ENCODE data around the gene APCDD1L. TPM values are rescaled to one million over a fixed set of nuclear protein-coding genes. Genes with fewer than 3 reads are reported as not detected.

The APCDD1L gene
- total and polyA plus RNA-seq, 4 donors: 0.11 to 0.32 (median 0.20) TPM; not detected in 1

DNA sequence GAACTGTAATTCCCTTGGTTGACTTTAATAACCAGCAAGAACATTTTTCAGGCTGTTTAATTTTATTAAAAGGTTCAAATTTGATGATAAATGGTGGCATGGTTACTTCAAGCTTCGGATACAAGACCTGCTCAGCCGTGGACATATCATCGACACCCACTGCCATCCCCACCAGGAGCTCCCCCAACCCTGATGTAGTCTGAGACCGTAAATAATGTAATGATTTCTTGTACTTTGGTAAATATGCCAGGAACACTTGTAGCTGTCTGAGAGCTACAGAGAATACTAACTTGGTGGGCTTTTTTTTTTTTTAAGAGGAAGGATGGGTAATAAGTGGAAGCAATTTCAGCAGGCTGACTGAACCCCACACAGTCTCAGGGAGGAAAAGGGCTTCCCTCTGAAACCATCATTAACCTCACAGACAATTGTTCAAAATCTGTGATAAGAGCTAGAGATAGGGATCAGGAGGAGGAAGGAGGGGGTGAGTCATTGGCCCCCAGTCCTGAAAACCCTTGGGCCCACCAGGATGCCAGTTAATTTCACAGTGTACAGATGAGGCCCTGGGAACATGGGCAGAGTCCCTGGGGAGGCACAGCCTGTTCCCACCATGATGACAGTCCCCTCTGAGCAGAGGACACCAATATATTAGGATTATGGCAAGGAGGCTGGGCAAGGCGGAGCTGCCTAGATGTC is 56.0 kb downstream of the APCDD1L start:
- peak in 1 of 6 donors; percentile 37 for DNase-seq (ENCODE audit: low read depth in 4 of 6, low spot score in 6 of 6)
- H3K27me3 ChIP-seq (ENCODE audit: control insufficient read depth, insufficient read depth, low read length): no peaks in the 10 kb centered on the region
- H3K9me3 ChIP-seq (ENCODE audit: control insufficient read depth, insufficient read depth, low read length): no peaks in the 10 kb centered on the region
- no peak overlapping the region for H3K4me3 ChIP-seq (ENCODE audit: low read depth, low read length)
- peaks cover 9% of the 10 kb centered on the region for H3K4me1 ChIP-seq (ENCODE audit: control insufficient read depth, insufficient read depth, low read length)
- H3K36me3 ChIP-seq (ENCODE audit: control insufficient read depth, insufficient read depth, low read length): peaks cover 6% of the 10 kb centered on the region
- no peak overlapping the region for H3K27ac ChIP-seq (ENCODE audit: low read depth, low read length)
- 86% methylated on average over 1 of the region's 5 CpGs for WGBS (ENCODE audit: insufficient coverage)

DNA sequence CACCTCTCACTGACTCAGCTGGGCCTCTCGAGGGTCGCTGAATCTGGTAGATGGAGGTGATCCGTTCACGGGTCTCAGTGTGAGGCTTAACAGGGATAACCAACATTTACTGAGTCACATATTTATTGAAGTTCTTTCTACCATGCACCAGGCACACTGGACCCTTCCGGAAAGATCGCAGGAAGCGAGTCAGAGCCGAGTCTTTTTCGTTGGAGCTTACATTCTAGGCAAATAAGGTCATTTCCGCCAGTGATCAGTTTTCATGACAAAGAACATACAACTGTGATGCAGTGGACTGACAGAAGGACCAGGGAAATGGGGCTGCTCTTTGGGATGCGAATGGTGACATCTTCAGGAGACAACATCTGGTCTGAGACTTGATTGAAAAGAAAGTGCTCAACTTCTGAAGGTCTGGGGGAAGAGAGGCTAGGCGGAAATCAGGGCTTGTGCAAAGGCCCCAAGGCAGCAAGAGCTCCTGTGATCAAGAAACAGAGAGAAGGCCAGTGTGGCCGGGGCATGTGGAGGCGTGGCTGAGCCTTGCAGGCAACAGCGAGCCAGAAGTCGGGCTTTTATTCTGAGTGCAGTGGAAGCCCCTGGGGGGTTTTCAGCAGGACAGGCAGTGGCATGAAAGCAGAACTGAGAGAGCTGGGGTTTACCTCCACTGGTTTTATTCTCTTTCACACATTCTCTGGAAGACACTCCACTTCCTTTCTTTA is 56.7 kb downstream of the APCDD1L start:
- WGBS (ENCODE audit: insufficient coverage): 76% methylated on average over 12 of the region's 16 CpGs
- Histone ChIP-seq H3K9me3 (ENCODE audit: control insufficient read depth, insufficient read depth, low read length) (no peaks in the 10 kb centered on the region), H3K27ac (ENCODE audit: low read depth, low read length) (no peak overlapping the region), H3K4me3 (ENCODE audit: low read depth, low read length) (no peak overlapping the region), H3K27me3 (ENCODE audit: control insufficient read depth, insufficient read depth, low read length) (no peaks in the 10 kb centered on the region), H3K36me3 (ENCODE audit: control insufficient read depth, insufficient read depth, low read length) (peaks cover 6% of the 10 kb centered on the region), H3K4me1 (ENCODE audit: control insufficient read depth, insufficient read depth, low read length) (peaks cover 9% of the 10 kb centered on the region)
- DNase-seq (ENCODE audit: low read depth in 4 of 6, low spot score in 6 of 6): no peak

DNA sequence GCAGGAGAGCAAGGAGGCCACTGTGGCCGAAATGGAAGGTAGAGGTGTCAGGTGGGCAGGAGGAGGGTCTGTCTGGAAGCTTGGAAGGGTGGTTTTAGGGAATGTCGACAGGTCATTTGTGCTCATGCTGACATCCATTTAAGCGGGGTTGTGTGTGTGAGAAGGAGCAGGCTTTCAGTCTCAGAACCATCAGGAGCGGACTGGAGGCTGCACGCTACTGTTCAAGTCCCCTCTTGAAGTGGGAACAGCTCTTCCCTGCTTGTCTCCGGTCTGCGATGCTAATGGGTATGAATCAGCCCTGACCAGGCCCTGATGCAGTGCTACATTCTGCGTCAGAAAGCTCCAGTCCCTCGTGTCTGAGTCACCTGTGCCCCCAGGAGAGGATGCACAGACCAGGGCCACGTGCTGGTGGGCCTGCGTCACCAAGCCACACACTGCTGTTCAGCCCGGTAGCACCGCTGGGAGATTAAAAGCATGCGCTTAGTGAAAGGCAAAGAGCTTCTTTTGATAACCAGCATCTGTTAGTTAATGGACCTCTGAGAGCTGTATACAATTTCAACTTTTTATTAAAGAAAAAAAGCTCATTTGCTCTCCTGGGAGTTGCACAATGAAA is 58.0 kb downstream of the APCDD1L start:
- Histone ChIP-seq H3K27ac (ENCODE audit: low read depth, low read length) (no peak overlapping the region), H3K4me1 (ENCODE audit: control insufficient read depth, insufficient read depth, low read length) (peaks cover 9% of the 10 kb centered on the region), H3K36me3 (ENCODE audit: control insufficient read depth, insufficient read depth, low read length) (peaks cover 6% of the 10 kb centered on the region), H3K4me3 (ENCODE audit: low read depth, low read length) (no peak overlapping the region), H3K27me3 (ENCODE audit: control insufficient read depth, insufficient read depth, low read length) (no peaks in the 10 kb centered on the region), H3K9me3 (ENCODE audit: control insufficient read depth, insufficient read depth, low read length) (no peaks in the 10 kb centered on the region)
- peak in 1 of 6 donors; percentile 76 for DNase-seq (ENCODE audit: low read depth in 4 of 6, low spot score in 6 of 6)
- 75% methylated on average over 13 of the region's 14 CpGs for WGBS (ENCODE audit: insufficient coverage)

DNA sequence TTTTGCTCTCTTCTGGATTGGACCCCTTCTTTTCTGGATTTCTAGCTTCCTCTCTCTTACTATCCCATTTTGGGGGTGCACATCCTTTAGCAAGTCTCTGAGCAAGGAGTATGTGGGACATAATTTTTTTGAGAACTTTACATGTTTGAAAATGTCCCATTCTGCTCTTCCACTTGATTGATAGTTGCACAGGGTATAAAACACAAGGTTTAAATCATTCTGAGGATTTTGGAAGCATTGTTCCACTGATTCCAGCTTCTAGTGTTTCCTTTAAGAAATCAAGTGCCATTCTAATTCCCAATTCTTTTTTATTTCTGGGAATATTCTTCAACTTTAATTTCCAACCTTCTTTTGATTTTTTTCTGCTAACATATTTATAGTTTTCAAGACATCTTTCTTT is 60.7 kb downstream of the APCDD1L start:
- Histone ChIP-seq H3K4me3 (ENCODE audit: low read depth, low read length) (no peak overlapping the region), H3K36me3 (ENCODE audit: control insufficient read depth, insufficient read depth, low read length) (no peaks in the 10 kb centered on the region), H3K27ac (ENCODE audit: low read depth, low read length) (no peak overlapping the region), H3K9me3 (ENCODE audit: control insufficient read depth, insufficient read depth, low read length) (no peaks in the 10 kb centered on the region), H3K27me3 (ENCODE audit: control insufficient read depth, insufficient read depth, low read length) (no peaks in the 10 kb centered on the region), H3K4me1 (ENCODE audit: control insufficient read depth, insufficient read depth, low read length) (peaks cover 4% of the 10 kb centered on the region)
- DNase-seq (ENCODE audit: low read depth in 4 of 6, low spot score in 6 of 6): no peak

DNA sequence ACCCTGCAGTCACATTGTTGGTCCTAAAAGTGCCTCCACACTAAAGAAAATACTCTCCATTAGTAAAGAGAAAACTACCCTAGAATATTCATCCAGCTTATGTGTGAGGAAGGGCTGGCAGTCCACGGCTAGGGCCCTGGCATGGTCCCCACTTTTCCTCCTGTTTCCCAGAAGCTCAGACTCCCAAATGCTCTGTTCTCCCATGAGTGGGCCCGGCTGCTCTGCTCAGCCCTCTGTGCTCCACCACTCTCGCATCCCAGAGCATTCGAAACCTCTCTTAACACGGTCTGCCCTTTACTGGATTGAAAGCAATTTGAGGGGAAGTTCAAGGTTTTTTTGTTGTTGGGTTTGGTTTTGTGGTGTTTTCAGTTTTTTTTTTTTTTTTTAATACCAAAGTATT is 61.8 kb downstream of the APCDD1L start:
- Histone ChIP-seq H3K27ac (ENCODE audit: low read depth, low read length) (no peak overlapping the region), H3K9me3 (ENCODE audit: control insufficient read depth, insufficient read depth, low read length) (no peaks in the 10 kb centered on the region), H3K36me3 (ENCODE audit: control insufficient read depth, insufficient read depth, low read length) (no peaks in the 10 kb centered on the region), H3K4me1 (ENCODE audit: control insufficient read depth, insufficient read depth, low read length) (peaks cover 4% of the 10 kb centered on the region), H3K4me3 (ENCODE audit: low read depth, low read length) (no peak overlapping the region), H3K27me3 (ENCODE audit: control insufficient read depth, insufficient read depth, low read length) (no peaks in the 10 kb centered on the region)
- no CpG with 5 or more reads among the region's 5 CpGs for WGBS (ENCODE audit: insufficient coverage)
- no peak for DNase-seq (ENCODE audit: low read depth in 4 of 6, low spot score in 6 of 6)

DNA sequence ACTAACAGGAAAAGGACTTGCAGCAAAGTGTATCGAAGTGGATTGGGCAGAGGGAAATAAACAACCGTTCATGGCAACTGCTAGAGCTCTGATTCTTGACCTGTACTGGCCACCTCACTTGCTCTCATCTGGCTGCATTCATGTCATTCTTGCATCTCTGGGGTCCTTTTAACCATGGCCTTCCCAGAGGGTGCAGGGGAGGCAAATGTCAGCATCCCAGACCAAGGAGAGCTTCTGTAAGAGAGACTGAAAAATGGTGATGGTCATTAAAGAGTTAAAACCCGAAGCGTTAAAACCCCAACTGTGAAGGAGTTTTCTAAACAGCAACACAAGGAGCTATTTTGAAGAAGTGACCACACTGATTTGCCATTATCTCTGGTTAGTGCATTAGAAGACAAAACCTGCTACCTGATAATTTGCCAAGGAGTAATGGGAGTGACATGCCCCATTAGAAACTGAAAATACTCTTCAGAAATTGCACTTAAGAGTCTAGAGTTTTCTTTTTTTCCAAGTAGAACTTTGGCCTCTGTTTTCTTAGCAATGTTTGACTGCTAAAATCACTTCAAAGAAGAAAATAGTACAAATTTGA is 62.4 kb downstream of the APCDD1L start:
- 12% methylated on average over 4 of the region's 4 CpGs for WGBS (ENCODE audit: insufficient coverage)
- H3K27ac ChIP-seq (ENCODE audit: low read depth, low read length): no peak overlapping the region
- no peaks in the 10 kb centered on the region for H3K9me3 ChIP-seq (ENCODE audit: control insufficient read depth, insufficient read depth, low read length)
- no peaks in the 10 kb centered on the region for H3K36me3 ChIP-seq (ENCODE audit: control insufficient read depth, insufficient read depth, low read length)
- DNase-seq (ENCODE audit: low read depth in 4 of 6, low spot score in 6 of 6): no peak
- peaks cover 4% of the 10 kb centered on the region for H3K4me1 ChIP-seq (ENCODE audit: control insufficient read depth, insufficient read depth, low read length)
- H3K4me3 ChIP-seq (ENCODE audit: low read depth, low read length): no peak overlapping the region
- no peaks in the 10 kb centered on the region for H3K27me3 ChIP-seq (ENCODE audit: control insufficient read depth, insufficient read depth, low read length)

DNA sequence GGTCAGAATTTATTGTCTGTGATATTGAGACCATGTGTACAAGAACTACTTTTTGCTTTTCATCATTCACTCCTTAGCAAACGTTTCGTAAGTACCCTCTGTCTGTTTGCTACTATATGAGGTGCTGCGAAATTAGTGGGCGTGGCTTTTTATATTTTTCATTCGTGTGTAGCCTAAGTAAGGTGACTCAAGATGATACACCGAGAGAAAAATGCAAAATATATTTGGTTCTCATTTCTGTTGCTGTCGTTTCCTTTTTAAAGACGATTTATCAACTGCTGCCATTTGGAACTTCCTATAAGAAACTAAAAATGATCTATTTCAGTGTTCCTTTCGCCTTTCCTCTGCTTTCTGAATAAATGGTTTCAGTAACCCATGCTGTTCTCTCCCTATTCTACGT is 64.9 kb downstream of the APCDD1L start:
- DNase-seq (ENCODE audit: low read depth in 4 of 6, low spot score in 6 of 6): no peak
- H3K27ac ChIP-seq (ENCODE audit: low read depth, low read length): no peak overlapping the region
- no peaks in the 10 kb centered on the region for H3K27me3 ChIP-seq (ENCODE audit: control insufficient read depth, insufficient read depth, low read length)
- peaks cover 4% of the 10 kb centered on the region for H3K36me3 ChIP-seq (ENCODE audit: control insufficient read depth, insufficient read depth, low read length)
- H3K9me3 ChIP-seq (ENCODE audit: control insufficient read depth, insufficient read depth, low read length): no peaks in the 10 kb centered on the region
- no peak overlapping the region for H3K4me3 ChIP-seq (ENCODE audit: low read depth, low read length)
- WGBS (ENCODE audit: insufficient coverage): 92% methylated on average over 4 of the region's 10 CpGs
- peaks cover 4% of the 10 kb centered on the region for H3K4me1 ChIP-seq (ENCODE audit: control insufficient read depth, insufficient read depth, low read length)

DNA sequence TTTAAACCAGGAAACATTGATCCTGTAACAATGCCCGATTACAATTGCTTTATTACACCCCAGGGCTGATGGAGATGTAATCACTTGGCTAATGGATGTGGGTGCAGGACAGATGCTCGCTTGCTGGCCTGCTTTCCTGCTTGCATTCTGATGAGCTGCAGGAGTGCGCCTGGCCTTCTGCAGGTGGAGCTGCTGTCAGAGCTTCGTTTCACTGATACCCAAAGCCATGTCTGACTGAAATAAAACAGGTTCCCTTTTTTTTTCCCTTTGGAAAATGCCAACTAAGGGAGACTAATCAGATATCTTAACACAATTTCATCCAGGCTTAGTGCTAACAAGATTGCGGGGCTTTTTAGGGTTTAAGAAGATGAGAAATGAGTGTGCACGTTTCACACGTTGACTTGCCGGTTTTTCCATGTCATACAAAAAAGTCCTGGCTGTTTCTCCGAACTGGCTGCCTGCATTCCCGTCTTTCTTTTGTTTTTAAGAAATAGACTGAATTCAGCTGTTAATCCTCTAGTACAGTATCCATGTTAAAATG is 65.4 kb downstream of the APCDD1L start:
- no peak overlapping the region for H3K27ac ChIP-seq (ENCODE audit: low read depth, low read length)
- H3K27me3 ChIP-seq (ENCODE audit: control insufficient read depth, insufficient read depth, low read length): no peaks in the 10 kb centered on the region
- H3K36me3 ChIP-seq (ENCODE audit: control insufficient read depth, insufficient read depth, low read length): peaks cover 8% of the 10 kb centered on the region
- WGBS (ENCODE audit: insufficient coverage): 71% methylated on average over 2 of the region's 10 CpGs
- H3K9me3 ChIP-seq (ENCODE audit: control insufficient read depth, insufficient read depth, low read length): no peaks in the 10 kb centered on the region
- peak in 4 of 6 donors; percentile 20 to 91 (median 28) for DNase-seq (ENCODE audit: low read depth in 4 of 6, low spot score in 6 of 6)
- H3K4me1 ChIP-seq (ENCODE audit: control insufficient read depth, insufficient read depth, low read length): peaks cover 4% of the 10 kb centered on the region
- H3K4me3 ChIP-seq (ENCODE audit: low read depth, low read length): no peak overlapping the region

DNA sequence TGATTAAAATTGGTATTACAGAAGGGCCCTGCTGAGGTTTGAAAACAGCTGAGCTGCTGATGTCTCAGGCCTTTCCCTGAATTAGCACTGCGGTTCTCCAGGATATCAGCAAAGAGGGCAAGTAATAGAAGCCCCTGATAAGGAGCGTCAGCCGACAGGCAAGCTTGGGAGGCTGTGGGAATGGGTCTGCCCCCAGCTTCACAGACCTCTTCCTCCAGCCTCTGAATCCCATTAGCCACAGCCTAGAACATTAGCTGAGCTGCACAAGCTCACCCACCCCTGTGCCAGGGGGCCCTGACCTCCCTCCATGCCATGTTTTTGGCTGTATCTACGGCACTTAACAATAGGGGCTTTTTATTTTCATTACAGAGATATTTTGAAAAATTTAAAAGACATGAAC is 66.2 kb downstream of the APCDD1L start:
- no peaks in the 10 kb centered on the region for H3K9me3 ChIP-seq (ENCODE audit: control insufficient read depth, insufficient read depth, low read length)
- WGBS (ENCODE audit: insufficient coverage): no CpG with 5 or more reads among the region's 4 CpGs
- DNase-seq (ENCODE audit: low read depth in 4 of 6, low spot score in 6 of 6): peak in 1 of 6 donors; percentile 61
- peaks cover 13% of the 10 kb centered on the region for H3K36me3 ChIP-seq (ENCODE audit: control insufficient read depth, insufficient read depth, low read length)
- H3K27ac ChIP-seq (ENCODE audit: low read depth, low read length): no peak overlapping the region
- H3K4me3 ChIP-seq (ENCODE audit: low read depth, low read length): no peak overlapping the region
- H3K27me3 ChIP-seq (ENCODE audit: control insufficient read depth, insufficient read depth, low read length): no peaks in the 10 kb centered on the region
- H3K4me1 ChIP-seq (ENCODE audit: control insufficient read depth, insufficient read depth, low read length): peaks cover 4% of the 10 kb centered on the region

Measured in spinal cord (tissue), 10 donors.